Fibroblast of peridontal ligament (primary cell): ENCODE results near the gene VIPR2.
"Not testable (repeated sequence)": the region's sequence is repeated elsewhere in the genome, so short reads cannot be mapped to it uniquely, and the experiment has no call there.

Experiments
- DNase-seq: peaks from one replicate; pipeline ENCODE4 v3.0.0-alpha.2; 2010; ENCODE audit errors: extremely low read depth

The VIPR2 gene, protein sequence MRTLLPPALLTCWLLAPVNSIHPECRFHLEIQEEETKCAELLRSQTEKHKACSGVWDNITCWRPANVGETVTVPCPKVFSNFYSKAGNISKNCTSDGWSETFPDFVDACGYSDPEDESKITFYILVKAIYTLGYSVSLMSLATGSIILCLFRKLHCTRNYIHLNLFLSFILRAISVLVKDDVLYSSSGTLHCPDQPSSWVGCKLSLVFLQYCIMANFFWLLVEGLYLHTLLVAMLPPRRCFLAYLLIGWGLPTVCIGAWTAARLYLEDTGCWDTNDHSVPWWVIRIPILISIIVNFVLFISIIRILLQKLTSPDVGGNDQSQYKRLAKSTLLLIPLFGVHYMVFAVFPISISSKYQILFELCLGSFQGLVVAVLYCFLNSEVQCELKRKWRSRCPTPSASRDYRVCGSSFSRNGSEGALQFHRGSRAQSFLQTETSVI

GRCh38 chr7:159144758-159145489, at the start of gene VIPR2:
TSS of gene VIPR2 (minus strand) at chr7:159144867. CDS start at chr7:159144771, 96 bp downstream.
- DNase-seq, result no peak

GRCh38 chr7:159193543-159194090, 49.0 kb upstream of the VIPR2 start:
- no peak for DNase-seq

GRCh38 chr7:159192725-159193453, 48.2 kb upstream of the VIPR2 start:
- no peak for DNase-seq

DNA sequence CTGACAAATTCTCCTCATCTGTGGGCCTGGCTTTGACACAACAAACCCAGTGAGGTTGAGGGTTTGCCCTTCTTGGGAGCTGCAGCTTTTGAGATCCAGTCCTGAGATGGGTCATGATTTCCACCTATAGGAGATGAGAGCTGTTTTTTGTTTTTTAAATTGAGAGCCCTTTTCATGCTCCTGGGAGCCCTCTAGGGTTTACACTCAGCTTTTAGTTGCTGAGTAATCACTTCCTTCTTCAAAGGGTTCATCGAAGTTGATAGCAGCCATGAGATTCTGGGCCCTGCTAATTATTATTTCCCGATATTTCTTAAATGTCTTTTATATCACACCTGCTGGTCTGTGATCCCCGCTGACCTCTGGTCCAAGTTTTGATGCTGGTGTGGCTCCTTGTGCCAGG, 47.3 kb upstream of the VIPR2 start:
- no peak for DNase-seq

DNA sequence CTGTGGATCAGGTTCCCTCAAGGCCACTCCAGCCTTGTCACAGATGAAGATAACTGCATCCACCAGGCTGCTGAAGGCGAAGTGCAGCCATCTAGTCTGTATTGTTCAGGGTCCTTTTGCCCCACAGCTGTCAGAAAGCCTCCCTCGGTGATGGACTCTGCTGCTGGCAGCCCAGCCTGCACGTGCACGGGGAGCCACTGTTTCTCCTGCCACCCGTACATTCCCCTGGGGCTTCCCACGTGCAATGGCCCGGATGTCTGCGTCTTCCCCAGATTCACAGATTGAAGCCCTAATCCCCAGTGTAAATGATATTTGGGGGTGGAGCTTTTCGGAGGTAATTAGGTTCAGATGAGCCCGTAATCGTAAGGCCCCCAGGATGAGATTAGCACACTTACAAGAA, 46.6 kb upstream of the VIPR2 start:
- no peak for DNase-seq

DNA sequence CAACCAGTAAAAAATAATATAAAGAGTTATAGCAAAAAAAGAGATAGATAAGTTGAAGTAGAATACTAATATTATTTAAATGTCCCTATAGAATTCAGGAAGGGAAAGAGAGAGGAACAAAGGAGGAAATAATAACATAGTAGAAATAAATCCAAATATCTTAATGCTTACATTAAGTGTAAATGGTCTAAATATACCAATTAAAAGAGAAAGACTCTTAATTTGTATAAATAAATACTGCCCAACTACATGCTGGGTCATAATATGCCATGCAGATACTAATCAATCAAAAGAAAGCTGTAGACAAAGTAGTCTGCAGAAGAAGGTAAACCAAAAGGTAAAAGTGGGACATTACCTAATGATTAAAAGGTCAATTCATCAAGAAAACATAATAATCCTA, 43.3 kb upstream of the VIPR2 start:
- no peak for DNase-seq

DNA sequence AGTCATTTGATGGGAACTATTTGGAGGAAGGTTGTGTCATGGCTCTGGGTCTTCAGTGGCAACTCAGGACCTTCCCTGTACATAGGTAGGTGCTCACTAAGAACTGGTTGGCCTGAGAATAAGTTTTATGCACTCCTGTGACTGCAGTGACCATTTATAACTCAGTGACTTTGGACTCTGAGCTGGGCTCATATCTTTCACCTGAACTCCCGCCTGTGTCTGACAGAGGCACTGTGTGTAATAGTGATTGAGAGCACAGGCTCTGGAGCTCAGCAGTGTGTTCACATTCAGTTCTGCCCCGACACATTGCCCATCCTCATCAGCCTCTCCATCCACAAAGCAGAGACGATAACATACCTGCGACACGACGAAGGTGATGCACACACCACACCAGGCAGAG, 34.6 kb upstream of the VIPR2 start:
- no peak for DNase-seq

DNA sequence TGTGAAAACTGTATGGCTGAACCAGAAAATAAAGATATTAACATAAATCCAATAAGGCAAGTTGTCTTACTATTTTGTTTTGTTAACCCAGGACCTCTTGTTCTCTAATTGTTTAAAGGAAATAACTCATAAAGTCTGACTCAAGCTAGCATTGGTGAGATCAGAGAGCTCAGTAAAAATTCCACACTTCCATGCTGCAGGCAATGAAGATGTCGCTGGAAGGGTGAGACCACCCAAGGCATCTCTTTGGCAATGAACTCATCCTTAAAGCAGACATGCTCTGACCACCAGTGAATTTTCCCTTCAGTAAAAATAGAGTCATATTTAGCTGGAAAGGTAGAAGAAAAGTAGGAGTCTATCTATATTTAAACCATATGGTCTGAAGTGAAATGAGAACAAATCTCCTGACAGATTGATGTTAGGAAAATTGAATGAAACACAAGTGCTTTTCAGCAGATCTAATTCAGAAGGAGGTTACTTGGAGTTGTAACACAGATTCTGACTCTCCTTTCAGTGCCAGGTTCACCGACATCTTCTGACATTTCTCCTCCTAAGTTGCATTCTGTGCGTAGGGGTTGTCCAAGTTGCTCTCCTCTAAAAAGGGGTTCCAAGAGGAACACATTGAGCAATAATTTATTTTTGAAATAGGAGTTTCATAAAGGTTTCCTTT, 32.8 kb upstream of the VIPR2 start:
- DNase-seq, result no peak

DNA sequence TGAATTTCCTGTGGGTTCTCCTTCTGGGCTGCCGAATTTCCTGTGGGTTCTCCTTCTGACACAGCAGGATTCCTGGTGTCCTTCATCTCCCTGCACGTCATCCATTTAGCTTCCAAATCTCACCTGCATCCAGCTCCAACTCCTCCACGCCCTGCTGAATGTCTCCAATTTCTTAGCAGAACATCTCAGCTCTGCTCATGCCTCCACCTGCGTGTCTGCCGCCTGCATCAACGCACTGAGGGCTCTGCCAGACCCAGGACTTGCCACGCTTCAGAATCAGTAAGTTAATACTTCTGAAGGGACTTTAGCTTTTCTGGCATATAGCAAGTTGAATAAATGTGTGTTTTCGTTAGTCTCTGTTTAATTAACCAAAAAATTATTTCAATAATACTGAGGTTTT, 31.1 kb upstream of the VIPR2 start:
- no peak for DNase-seq

- not testable (repeated sequence) for DNase-seq
These were observed 30.4 kb upstream of the VIPR2 start for GRCh38 chr7:159175100-159175499.

- no peak for DNase-seq
These were observed 27.7 kb upstream of the VIPR2 start for GRCh38 chr7:159172400-159172799.

DNA sequence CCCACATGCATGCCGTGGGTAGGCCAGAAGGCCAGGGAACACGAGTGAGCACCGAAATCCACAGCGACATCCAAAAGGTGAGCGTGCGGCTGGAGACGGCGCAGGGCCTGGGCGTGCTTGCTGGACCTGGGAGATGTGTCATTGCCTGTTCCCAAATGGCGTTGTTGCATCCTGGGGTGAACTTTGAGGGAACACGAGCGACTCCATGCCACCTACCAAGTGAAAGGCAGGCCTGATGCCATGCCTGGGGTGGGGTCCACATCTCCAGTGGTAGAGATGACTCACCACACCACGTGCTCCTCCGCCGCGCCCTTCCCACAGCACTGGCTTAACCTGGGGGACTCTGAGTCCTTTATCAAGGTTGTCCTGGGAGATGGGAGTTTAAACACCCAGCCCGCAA, 24.7 kb upstream of the VIPR2 start:
- no peak for DNase-seq

DNA sequence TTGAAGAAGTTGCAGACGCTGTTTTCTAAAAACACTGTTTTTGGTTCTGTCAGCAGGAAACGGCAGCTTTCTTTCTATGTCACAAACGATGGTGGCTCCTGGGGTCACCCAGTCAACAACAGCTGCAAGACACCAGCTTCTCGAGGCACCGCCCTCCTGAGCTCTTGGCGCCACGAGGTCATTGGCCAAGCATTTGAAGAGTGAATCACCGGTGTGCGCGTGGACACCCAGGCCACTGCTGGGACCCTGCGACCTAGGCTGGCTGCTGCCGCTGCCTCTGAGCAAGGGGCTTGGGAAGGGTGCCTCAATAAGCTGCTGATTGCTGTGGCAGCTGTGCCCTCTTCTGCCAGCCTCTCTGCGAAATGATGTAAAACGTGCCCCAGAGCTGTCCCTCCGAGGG, 22.5 kb upstream of the VIPR2 start:
- no peak for DNase-seq

GRCh38 chr7:159166530-159166929, 21.9 kb upstream of the VIPR2 start:
- no peak for DNase-seq

DNA sequence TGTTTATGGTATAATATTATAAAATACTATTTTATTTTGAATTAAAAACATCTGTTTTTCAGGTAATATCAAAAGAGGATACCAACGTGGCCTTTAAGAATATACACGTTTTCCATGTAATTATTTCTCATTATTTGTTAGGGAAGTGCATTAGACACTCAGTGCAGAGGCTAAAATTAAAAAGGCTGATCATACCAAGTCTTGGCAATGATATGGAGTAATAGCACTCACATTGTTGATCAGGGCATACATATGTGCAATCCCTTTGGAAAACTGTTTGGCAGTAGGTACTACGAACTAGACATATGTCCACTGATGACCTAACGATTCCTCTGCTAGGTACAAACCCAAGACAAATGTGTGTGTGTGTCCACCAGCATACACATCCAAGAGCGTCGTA, 20.7 kb upstream of the VIPR2 start:
- DNase-seq, result no peak

GRCh38 chr7:159163703-159164301, 19.1 kb upstream of the VIPR2 start:
- not testable (repeated sequence) for DNase-seq

GRCh38 chr7:159162050-159162626, 17.5 kb upstream of the VIPR2 start:
- DNase-seq, result not testable (repeated sequence)

GRCh38 chr7:159160450-159160849, 15.8 kb upstream of the VIPR2 start:
- DNase-seq, result no peak

DNA sequence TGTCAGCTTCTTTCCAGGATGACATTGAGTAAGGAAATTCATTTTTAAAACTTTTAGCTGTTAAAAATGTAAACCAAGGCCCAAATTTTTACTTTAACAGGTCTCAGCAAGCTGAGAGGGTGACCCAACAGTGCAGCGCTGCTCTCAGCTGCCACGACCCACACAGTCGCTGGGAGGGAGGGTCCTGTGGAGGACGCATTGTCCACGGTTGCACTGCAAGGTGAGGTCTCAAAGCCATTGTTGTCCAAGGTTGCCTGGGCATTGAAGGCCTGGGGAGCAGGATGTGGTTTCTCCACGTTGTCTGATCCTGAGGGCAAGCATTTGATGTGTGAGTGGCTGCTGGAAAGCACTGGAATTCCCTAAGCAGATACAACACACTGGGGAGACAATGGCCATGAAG, 15.1 kb upstream of the VIPR2 start:
- DNase-seq, result no peak

DNA sequence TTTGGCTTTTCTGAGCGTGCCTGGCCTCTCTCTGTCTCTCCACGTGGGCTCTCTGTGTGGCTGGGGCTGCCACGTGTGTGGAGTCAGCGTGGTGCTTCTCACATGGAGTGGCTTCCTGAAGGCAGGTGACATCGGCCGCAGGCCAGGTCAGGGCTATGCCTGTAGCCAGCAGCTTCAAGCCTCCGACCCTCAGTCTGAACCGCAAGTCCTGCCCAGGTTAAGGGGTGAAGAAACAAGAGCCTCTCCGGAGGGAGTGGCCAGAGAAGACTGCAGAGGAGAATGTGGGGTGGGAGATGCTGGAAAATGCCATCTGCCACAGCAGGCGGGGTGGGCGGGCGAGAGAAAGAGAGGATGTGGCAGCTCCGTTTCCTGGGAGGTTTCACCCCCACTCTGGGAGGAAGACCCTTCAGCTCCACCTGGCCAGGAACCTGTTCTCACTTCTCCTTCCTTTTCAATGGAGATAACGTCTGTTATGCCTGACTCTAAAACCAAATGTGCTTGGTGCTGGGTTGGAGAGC, 14.3 kb upstream of the VIPR2 start:
- DNase-seq, result no peak
